ENCODE results near the gene NOP10. TPM values are rescaled to one million over a fixed set of nuclear protein-coding genes. Genes with fewer than 3 reads are reported as not detected.

Gene NOP10
- total RNA-seq, 4 donors from 2014 or later: 41.1 to 166 (median 152) TPM

- DNase-seq: no peak
- 60 to 62% methylated on average over 4 of the region's 4 CpGs for WGBS, 2 donors (ENCODE audit: low coverage in 1 of 2)
- peaks cover 0 to 25% (median 8%) of the 10 kb centered on the region in 4 donors for H3K4me1 ChIP-seq
These were observed 8.3 kb downstream of the NOP10 start for GRCh38 chr15:34334672-34335071.

GRCh38 chr15:34332553-34333120, 10.3 kb downstream of the NOP10 start:
- H3K27ac ChIP-seq: no peak overlapping the region
- no peak overlapping the region for H3K4me3 ChIP-seq
- 97 to 100% methylated on average over 3 to 6 of the region's 6 CpGs for WGBS, 2 donors (ENCODE audit: low coverage in 1 of 2)
- H3K36me3 ChIP-seq: no peaks in the 10 kb centered on the region
- H3K9me3 ChIP-seq: no peaks in the 10 kb centered on the region
- in situ Hi-C loops (cut with MboI; ENCODE audit: low pct_ligation_motif_present in 1 of 4, low pct_unique_long_range_greater_than_20kb in 1 of 4, low sequenced_read_pairs in 3 of 4): loop anchor here in 1 of 4 donors (25.0 kb wide), 1 partner anchor 245 kb away; no protein-coding TSS in a partner anchor
- peaks cover 0 to 20% (median 5%) of the 10 kb centered on the region in 4 donors for H3K4me1 ChIP-seq
- intact Hi-C loops (cut with DNase I; ENCODE audit: low total_unique reads): no loop called here
- no peak for TF ChIP-seq POLR2AphosphoS5 (IDR thresholded peaks at IDR 0.05)
- no peak for TF ChIP-seq POLR2A (IDR thresholded peaks at IDR 0.05)
- TF ChIP-seq CTCF (IDR thresholded peaks at IDR 0.05): no peak
- no peak for TF ChIP-seq EP300 (IDR thresholded peaks at IDR 0.05; ENCODE audit: low read depth)
- no peak for DNase-seq
- H3K27me3 ChIP-seq: no peaks in the 10 kb centered on the region

More at GRCh38 chr15:34334672-34335071, 8.3 kb downstream of the NOP10 start:
- Histone ChIP-seq H3K27me3 (no peaks in the 10 kb centered on the region), H3K36me3 (no peaks in the 10 kb centered on the region), H3K27ac (peak overlapping the region; percentile 69 to 96 (median 89)), H3K4me3 (peak overlapping the region in 1 of 4 donors; percentile 73), H3K9me3 (no peaks in the 10 kb centered on the region)
- TF ChIP-seq CTCF (IDR thresholded peaks at IDR 0.05) (no peak), POLR2AphosphoS5 (IDR thresholded peaks at IDR 0.05) (no peak), POLR2A (IDR thresholded peaks at IDR 0.05) (no peak), EP300 (IDR thresholded peaks at IDR 0.05; ENCODE audit: low read depth) (no peak)
- in situ Hi-C loops (cut with MboI; ENCODE audit: low pct_ligation_motif_present in 1 of 4, low pct_unique_long_range_greater_than_20kb in 1 of 4, low sequenced_read_pairs in 3 of 4): loop anchor here in 1 of 4 donors (25.0 kb wide), 1 partner anchor 247 kb away; no protein-coding TSS in a partner anchor
- intact Hi-C loops (cut with DNase I; ENCODE audit: low total_unique reads): no loop called here

- H3K27me3 ChIP-seq: no peaks in the 10 kb centered on the region
- DNase-seq: no peak
- 76 to 82% methylated on average over 2 of the region's 2 CpGs for WGBS, 2 donors (ENCODE audit: low coverage in 1 of 2)
- H3K36me3 ChIP-seq: no peaks in the 10 kb centered on the region
- H3K9me3 ChIP-seq: no peaks in the 10 kb centered on the region
- H3K4me1 ChIP-seq: peaks cover 0 to 17% (median 3%) of the 10 kb centered on the region in 4 donors
- in situ Hi-C loops (cut with MboI; ENCODE audit: low pct_ligation_motif_present in 1 of 4, low pct_unique_long_range_greater_than_20kb in 1 of 4, low sequenced_read_pairs in 3 of 4): loop anchor here in 1 of 4 donors (25.0 kb wide), 1 partner anchor 245 kb away; no protein-coding TSS in a partner anchor
- H3K4me3 ChIP-seq: no peak overlapping the region
- H3K27ac ChIP-seq: no peak overlapping the region
- TF ChIP-seq POLR2A (IDR thresholded peaks at IDR 0.05): no peak
- no peak for TF ChIP-seq POLR2AphosphoS5 (IDR thresholded peaks at IDR 0.05)
- TF ChIP-seq EP300 (IDR thresholded peaks at IDR 0.05; ENCODE audit: low read depth): no peak
- TF ChIP-seq CTCF (IDR thresholded peaks at IDR 0.05): no peak
- intact Hi-C loops (cut with DNase I; ENCODE audit: low total_unique reads): no loop called here
These were observed 11.1 kb downstream of the NOP10 start for GRCh38 chr15:34331809-34332208.

- 91 to 92% methylated on average over 5 of the region's 5 CpGs for WGBS, 2 donors (ENCODE audit: low coverage in 1 of 2)
- TF ChIP-seq EP300 (IDR thresholded peaks at IDR 0.05; ENCODE audit: low read depth) (no peak), POLR2A (IDR thresholded peaks at IDR 0.05) (no peak), CTCF (IDR thresholded peaks at IDR 0.05) (no peak), POLR2AphosphoS5 (IDR thresholded peaks at IDR 0.05) (no peak)
- Histone ChIP-seq H3K36me3 (no peaks in the 10 kb centered on the region), H3K9me3 (no peaks in the 10 kb centered on the region), H3K27me3 (no peaks in the 10 kb centered on the region), H3K4me3 (no peak overlapping the region), H3K4me1 (peaks cover 0 to 4% (median 0%) of the 10 kb centered on the region in 4 donors), H3K27ac (no peak overlapping the region)
- no peak for DNase-seq
- in situ Hi-C loops (cut with MboI; ENCODE audit: low pct_ligation_motif_present in 1 of 4, low pct_unique_long_range_greater_than_20kb in 1 of 4, low sequenced_read_pairs in 3 of 4) (loop anchor here in 1 of 4 donors (25.0 kb wide), 1 partner anchor 243 kb away; no protein-coding TSS in a partner anchor), intact Hi-C loops (cut with DNase I; ENCODE audit: low total_unique reads) (no loop called here)
These were observed 12.7 kb downstream of the NOP10 start for GRCh38 chr15:34330279-34330678.
